Fibroblast of skin of right quadriceps (primary cell): Measurements from ENCODE around the gene TOX2.

Source experiments
- DNase-seq: peaks from one replicate; pipeline ENCODE4 v3.0.0-alpha.2; 2013

Gene TOX2

DNA sequence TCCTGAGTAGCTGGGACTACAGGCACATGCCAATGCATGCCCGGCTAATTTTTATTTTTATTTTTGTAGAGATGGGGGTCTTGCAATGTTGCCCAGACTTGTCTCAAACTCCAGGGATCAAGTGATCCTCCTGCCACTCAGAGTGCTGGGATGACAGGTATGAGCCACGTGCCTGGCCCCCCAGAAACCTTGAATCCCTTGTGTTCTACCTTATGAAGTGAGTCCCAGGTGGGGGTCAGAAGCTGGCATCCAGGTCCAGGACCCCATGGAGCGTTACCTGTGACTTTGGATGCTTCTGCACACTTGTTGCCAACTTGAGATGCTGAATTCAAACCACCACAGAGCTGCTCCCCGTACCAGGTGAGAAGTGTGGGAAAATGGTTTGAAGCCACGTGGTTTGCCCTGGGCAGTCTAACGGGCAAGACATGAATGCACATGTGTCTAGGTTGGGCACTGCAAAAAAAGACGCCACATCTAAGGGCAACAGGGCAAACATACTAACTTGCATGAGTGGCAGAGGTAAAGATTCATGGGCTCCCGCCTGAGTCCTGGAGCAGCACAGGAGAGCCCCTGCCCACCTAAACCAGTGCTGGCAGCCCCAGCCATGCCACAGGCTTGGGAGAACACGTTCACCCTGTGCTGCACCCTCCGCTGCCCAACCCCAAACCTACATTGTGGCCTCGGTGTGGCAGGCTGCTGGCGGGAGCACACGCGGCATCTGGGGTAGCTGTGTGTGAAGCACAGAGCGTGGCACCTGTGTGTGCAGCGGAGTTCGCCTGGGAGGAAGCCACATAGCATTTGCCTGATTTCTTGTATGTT is 171.2 kb downstream of the TOX2 start:
- no peak for DNase-seq

DNA sequence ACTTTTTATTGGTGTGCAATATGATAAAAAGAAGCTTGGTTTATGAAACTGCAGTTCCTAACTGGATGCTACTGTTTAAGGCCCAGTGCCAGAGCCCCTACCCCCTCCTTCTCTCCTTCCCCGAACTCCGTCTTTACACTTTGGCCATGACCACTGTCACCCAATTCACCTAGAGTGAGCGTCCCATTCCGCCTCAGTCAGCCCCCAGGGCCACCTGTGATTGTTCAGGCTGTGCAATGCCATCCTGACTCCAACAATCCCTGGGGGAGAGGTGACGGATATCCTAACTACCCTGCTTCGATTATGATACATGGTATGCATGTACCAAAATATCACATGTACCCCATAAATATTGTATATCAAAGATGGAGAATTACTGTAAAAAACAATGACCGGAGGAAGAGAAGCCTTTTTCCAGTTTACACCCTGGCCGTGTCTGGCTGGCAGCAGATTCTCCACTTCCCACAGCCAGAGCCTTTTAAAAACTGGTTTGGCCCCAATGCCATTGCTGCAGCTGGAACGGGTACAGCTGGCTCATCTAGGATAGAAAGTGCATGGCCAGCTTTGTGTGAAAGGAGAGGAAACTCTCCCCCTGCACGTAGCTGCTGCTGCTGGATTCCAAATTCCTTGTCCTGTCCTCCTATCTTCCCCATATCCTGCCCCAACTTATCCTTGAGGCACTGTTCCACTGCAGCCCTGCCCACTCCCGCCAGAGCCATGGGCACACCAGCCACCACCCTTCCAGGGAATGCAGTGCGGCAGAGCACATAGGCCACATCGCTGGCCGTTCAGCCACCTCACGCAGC is 172.6 kb downstream of the TOX2 start:
- DNase-seq, result no peak

DNA sequence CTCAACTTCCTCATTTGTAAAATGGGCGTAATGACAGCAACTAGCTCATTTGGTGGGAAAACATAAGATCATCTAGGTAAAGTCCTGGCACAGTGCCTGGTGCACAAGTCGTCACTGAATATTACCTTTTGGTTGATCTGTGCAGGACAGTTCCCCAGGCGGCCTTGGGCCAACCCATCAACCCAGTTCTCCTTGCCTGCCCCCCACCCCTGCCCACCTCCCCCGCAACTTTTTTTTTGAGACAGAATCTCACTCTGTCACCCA is 173.1 kb downstream of the TOX2 start:
- DNase-seq, result no peak

DNA sequence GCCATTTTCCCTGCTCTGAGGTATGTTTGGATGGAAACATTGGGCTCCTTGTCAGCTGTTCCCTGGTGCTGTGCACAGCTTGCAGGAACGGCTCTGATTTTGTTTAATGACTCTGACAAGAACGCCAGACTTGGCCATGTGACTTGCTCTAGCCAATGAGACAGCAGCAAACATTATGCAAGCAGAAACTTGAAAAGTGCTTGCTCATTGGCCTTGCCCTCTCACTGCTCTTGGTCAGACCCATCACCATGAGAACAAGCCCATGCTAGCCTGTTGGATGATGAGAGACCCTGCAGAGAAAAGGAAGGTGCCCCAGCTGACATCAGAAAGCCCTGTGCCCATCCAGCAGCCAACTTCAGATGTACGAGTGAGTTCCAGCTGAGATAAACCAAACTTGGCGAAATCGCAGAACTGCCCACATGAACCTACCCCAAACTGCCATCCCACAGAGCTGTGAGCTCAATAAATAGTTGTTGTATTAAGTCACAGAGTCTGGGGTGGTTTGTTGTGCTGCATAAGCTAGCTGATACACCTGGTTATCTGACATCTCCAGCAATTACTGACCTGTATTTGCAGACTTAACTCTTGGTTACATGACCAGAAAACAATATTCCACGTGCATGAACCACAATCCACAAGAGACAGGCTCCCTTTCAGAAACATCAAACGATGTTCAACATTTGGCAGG is 175.5 kb downstream of the TOX2 start:
- peak; percentile 59 for DNase-seq

DNA sequence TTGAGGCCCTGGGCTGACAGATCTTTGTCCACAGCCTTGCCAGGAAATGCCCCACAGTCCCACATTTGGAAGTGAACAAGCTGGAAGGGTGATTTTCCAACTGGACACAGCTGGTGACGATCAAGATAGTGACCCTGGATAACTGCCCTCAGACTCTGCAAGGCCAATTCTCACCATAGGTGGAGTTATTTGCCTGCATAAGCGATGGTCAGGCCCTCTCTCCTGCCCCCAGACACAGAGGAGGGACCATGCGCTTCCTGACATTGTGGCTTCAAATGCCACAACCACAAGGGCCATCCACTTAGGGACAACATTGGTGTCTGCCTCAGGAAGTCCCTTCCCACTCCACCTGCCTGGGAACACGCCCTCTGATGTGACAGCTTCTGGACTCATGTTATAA is 176.4 kb downstream of the TOX2 start:
- DNase-seq, result no peak

DNA sequence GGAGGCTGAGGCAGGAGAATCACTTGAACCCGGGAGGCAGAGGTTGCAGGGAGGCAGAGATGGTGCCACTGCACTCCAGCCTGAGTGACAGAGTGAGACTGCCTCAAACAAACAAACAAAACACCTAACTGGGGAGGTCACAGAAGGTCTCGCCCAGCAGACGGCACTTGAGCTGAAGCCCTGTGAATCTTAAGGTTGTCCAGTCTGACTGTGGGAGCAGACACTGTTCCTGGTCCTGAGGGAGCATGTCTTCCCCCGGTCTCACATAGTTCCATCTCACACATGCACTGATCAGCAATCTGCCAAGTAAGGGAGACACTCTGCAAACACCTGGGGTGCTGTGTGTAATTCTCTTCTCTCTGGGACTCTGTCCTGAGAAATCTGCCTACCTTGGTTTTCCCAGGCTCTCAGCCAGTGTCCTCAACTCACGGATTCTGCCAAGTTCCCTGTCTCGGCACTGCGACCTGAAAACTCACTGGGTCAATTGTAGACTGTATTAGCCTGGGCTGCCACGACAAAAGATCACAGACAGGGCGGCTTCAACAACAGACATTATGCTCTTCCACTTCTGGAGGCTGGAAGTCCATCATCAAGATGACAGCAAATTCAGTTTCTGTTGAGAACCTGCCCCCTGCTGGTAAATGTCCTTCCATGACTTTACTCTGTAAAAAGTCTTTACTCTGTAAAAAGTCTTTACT is 178.0 kb downstream of the TOX2 start:
- DNase-seq, result peak; percentile 51

DNA sequence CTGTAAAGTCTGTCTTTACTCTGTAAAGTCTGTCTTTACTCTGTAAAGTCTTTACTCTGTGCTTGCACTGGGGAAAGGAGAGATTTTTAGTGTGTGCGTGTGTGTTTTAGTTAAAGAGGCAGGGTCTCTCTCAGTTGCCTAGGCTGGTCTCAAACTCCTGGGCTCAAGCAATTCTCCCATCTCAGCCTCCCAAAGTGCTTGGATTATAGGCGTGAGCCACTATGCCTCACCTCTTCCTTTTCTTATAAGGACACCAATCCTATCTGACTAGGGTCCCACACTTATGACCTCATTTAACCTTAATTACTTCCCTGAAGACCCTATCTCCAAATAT is 178.6 kb downstream of the TOX2 start:
- no peak for DNase-seq

DNA sequence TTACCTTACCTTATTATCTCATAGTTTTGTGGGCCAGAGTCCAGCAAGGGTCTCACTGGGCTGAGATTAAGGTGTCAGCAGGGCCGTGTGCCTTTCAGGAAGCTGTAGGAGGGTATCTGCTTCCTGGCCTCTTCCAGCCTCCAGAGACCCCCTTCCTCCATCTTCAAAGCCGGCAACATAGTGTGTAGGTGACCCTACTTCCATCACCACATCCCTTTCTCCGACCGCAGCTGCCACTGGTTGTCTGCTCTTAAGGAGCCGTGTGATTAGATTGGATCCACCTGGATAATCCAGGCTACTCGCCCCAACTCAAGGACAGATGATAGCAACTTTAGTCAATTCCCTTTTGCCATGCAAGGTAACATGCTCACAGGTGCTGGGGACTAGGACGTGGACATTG is 181.2 kb downstream of the TOX2 start:
- no peak for DNase-seq

DNA sequence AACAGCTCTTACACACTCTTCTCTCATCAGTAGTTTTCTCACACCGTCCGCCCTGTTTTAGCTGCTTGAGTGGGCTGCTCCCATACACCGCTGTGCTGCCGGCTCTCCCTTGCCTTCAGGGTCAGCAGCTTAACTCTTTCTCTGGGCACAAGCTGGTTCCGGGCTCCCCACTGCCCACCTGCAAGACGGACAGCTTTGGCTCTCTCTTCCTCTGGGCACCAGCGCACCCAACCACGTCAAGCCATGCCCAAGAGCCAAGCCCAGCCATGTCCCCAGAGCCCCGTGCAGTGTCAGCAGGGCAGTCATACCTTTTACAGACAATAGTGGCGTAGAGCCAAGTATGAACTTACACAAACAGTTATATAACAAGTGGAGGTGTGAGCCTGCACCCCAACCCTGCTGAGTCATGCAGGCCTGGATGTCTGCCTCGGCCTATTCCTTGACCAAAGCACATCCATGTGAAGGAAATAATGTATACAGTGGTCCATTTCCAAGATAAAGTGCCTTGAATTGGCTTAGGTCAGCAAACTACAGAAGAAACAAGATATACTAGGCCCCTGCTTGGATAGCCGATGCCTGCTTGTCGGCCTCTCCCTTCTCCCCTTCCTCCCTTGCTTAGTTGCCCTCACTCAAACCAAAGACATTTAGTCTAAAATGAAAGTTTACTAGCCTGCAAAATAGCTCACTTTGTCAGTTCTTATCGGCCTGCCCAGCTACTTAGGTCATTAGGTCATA is 183.0 kb downstream of the TOX2 start:
- no peak for DNase-seq

DNA sequence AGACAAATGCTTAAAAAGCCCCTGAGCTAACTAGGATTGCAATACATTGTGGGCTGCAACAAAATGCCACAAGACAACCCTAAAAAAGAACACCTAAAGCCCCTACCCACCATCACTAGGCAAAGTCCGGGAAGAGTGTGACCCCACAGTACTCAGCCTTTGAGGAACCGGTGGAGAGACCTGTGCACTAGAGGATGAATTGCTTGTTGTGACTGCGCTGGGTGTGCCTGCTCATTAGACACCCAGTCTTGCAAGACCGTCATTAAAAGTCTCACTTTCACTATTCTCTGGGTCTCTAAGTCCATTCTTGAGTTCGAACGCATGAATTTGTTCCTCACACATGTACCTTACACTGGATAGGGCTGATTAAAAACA is 183.6 kb downstream of the TOX2 start:
- DNase-seq, result no peak

DNA sequence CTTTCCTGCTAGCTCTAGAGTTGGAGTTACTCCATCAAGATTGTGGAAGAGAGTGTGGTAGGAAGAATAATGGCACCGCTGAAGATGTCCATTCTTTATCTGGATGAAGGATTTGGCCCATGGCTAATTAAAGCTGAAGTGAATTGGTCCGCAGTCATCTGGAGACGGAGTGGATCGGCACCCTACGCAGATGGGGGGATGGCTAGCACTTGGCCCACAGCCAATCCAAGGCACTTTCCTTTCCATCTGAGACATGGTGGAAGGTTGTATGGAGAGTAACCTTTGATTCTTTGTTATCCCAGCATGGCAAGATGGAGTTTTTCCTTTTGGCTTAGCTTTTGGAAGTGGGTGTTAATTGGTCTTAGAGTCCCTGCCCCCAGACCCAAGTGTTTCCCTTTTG is 184.0 kb downstream of the TOX2 start:
- no peak for DNase-seq

DNA sequence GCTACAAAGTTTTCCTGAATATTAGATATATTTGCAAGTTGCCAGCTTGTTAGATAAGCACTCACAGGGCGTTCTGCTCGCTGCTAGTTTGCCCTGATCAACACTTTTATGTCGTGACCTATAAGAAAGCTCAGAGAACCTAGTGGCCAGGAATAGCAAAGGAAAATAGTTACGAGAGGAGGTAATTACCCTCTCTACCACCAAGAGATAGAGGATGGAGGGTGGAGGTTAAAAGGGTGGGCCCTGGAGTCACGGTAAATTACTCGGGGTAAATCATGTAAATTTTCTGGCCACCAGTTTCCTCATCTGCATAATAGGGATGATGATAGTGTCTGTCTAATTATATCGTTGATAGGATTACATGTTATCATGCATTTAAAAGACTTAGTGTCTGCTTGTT is 185.2 kb downstream of the TOX2 start:
- no peak for DNase-seq

DNA sequence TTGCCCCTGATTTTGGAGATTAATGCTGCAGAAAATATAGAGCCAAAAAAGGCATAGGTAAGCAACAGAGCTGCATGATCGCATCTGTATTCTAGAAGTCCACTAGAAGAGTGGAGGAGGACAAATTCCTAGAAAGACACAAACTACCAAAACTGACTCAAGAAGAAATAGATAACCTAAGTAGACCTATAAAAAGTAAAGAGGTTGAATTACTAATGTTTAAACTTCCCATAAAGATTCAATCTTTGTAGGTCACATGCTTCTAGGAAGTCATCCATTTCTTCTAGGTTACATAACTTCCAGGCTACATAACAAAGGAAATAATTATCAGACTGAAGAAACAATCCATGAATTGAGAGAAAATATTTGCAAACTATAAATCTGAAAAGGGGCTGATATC is 187.9 kb downstream of the TOX2 start:
- DNase-seq, result no peak

DNA sequence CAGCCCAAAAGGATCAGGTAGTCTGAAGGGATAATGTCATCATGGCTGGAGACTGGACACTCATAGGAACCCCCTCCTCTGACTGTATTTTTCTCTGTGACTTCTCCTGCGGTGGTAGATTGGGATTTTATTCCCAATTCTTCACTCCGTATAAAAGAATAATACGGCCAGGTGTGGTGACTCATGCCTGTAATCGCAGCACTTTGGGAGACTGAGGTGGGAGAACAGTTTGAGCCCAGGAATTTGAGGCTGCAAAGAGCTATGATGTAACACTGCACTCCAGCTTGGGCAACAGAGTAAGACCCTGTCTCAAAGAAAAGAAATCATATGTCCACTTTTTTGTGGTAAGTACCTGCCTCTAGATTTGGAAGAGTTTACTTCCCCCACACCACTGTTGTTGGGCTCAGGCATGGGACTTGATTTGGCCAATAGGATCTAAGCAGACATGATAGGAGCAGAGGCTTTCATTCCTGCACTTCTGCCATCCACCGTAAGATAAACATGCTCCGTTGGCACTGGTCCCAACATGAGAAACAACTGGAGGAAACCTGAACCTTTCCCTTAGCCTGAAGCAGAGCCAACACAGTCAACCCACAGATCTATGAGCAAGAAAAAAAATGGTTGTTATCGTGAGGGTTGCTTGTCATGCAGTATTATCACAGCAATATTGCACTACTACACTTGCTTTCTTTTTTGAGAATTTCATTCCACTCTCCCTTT is 190.3 kb downstream of the TOX2 start:
- DNase-seq, result peak; percentile 60

DNA sequence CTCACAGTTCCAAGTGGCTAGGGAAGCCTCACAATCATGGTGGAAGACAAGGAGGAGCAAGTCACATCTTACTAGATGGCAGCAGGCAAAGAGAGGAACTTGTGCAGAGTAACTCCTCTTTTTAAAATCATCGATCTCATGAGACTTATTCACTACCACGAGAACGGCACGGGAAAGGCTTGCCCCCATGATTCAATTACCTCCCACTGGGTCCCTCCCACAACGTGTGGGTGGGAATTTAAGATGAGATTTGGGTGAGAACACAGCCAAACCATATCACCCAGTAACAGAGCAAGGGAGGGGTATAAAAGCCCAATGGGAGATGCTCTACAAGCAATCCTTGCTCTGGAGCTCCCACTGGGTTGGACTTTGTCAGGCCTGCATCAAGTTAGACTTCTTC is 192.0 kb downstream of the TOX2 start:
- no peak for DNase-seq

DNA sequence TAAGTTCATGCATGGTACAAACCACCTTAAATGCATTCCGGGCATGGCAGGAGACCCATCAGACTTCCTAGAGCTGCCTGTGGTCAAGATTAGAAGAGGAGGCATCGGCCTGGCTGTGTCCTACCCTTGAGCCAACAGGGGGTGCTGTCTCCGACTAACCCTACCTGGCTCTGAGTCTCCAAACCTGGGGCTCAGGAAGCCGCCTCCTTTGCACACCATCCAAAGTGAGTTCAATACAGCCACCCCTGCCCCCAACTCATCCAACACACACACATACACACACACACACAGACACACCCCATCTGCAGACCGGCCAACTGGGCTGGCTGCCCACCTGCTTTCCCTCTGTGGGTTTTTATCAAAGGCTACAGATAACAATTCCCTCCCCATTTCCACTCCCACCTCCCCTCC is 195.3 kb downstream of the TOX2 start:
- DNase-seq, result no peak

DNA sequence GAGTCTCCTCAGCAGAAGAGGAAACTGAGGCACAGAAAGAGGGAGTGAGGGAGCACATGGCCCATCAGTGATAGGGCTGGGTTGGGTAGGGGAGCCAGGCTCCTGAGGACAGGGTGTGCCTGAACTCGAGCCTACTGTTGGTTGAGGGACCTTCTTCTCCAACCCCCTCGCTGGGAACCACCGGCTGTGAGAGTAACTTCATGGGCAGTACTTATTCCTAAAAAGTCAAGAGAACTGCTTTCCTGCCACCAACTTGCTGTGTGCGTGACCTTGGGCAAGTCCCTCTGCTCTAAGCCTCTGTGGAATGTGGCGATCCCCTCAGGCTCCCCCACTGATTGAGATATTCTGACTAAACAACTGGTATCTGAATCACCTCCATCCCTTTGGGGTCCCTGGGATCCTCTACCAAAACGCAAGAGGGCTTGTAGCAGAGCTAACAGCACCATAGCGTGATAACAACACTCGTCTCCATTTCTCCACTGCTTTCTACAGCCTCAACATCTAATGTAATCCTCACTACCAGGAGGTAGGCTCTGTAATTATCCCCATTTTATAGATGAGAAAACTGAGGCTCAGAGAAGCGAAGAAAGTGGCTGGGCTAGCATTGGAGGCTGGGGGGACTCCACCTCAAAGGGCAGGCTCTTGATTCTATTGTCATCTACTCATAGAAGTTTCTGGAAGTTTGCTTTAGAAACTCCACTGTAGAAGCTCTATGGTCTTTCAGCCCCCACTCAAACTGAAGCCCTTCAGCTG is 196.3 kb downstream of the TOX2 start:
- DNase-seq, result no peak

DNA sequence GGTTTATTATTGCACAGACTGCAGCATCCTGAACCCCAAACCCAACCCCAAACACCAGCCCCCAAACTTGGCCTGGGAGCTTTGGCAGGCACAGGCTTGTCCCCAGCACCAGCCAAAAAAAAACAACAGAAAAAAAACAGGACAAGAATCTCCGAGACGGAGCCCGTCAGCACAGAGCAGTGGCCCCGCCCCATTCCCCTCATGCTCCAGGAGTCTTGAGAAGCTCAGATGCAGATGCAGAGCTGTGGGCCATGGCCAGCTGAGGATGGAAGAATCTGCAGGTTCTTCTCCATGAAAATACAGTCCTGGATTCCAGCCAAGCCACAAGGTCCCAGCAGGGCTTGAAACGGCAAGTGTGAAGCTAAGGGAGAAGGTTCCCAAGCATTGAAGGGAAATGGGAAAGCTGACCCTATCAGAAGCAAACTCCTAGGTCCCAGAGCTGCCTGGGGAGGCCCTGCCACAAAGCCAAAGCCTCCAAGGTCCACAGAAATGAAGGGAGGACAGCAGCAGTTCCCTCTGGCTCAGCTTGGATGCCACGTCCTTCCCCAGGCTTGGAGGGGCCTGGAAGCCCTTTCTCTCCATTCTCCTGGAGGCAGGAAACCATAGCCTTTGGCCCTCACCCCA is 197.2 kb downstream of the TOX2 start:
- DNase-seq, result peak; percentile 48

DNA sequence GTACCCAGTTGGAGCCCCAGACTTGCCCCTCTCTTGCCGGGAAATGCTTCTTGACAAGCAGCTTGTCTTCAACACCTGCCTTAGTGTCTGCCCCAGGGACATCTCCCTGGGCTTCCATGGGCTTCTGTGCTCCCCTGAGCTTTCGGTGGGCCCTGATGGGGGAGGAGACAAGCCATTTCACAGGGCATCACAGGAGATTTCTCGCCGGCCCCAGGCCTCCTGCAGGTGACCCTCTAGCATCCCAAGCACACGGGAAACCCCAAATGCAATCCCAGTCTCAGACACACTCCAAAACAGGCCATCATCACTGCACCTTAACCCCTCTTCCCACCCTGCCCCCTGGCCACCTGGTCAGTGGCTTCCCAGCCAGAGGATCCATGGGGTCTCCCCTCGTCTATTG is 197.8 kb downstream of the TOX2 start:
- DNase-seq, result no peak

DNA sequence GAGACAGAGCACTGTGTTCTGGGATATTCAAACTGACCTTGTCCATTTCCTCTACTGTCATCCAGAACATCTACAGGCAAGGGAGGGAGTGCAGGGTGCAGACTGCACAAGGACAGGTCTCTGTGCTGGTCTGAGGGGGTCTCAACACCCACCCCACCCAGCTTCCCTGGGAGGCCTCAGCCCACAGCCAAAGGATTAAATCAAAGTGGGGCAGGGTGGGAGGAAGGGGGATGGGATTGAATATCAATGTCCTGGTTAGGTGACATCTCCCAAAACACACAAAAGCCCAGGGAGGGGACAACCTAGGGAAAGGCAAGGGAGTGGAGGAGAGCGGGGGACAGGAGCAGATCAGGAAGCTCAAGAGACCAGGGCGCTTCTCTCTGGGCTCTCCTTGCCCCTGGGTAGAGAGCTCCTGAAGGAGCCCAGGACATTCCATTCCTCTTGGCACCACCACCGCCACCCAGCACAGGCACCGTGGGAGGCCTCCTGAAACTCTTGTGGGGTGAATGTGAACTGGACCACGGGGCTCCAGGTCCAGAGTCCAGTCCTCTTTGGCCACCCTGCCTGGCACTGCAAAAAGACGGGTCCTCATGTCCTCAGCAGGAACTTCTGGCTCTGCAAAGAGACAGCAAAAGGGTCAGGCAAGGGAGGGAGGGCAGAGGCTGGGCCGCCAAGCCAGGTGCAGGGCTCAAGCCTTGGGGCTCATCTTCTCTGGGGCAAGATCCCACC is 198.4 kb downstream of the TOX2 start:
- DNase-seq, result no peak
